HG02884 (cell line): ENCODE data around the gene FAM171A2.
"Not testable (repeated sequence)": the region's sequence is repeated elsewhere in the genome, so short reads cannot be mapped to it uniquely, and the experiment has no call there.

ENCODE experiments used
- ATAC-seq: cut with Tn5 transposase; IDR thresholded peaks from one replicate; pipeline ENCODE4 v1.9.1; 2021; ENCODE audit warnings: mild to moderate bottlenecking, moderate library complexity; ENCODE audit not compliant: unreplicated experiment

The FAM171A2 gene

GRCh38 chr17:44363613-44364159 is at the start of gene FAM171A2:
FAM171A2 (minus strand) TSS chr17:44363853; CDS start chr17:44363714, 139 bp downstream.
- ATAC-seq = no peak

GRCh38 chr17:44409309-44410028 is 45.8 kb upstream of the FAM171A2 start:
- no peak for ATAC-seq

- ATAC-seq = no peak
Measured at GRCh38 chr17:44408786-44409185, 45.1 kb upstream of the FAM171A2 start.

- no peak for ATAC-seq
Measured at GRCh38 chr17:44402564-44403172, 39.0 kb upstream of the FAM171A2 start.

GRCh38 chr17:44400226-44400847 is 36.7 kb upstream of the FAM171A2 start:
- no peak for ATAC-seq

GRCh38 chr17:44398692-44399691 is 35.3 kb upstream of the FAM171A2 start:
- ATAC-seq = no peak

GRCh38 chr17:44397479-44398440 is 34.1 kb upstream of the FAM171A2 start:
- ATAC-seq = no peak

- no peak for ATAC-seq
Measured at GRCh38 chr17:44396946-44397345, 33.3 kb upstream of the FAM171A2 start.

- no peak for ATAC-seq
Measured at GRCh38 chr17:44394833-44395232, 31.2 kb upstream of the FAM171A2 start.

GRCh38 chr17:44394112-44394511 is 30.5 kb upstream of the FAM171A2 start:
- ATAC-seq = not testable (repeated sequence)

GRCh38 chr17:44390250-44390870 is 26.7 kb upstream of the FAM171A2 start:
- no peak for ATAC-seq

GRCh38 chr17:44389723-44390202 is 26.1 kb upstream of the FAM171A2 start:
- ATAC-seq = no peak

- no peak for ATAC-seq
Measured at GRCh38 chr17:44389281-44389680, 25.6 kb upstream of the FAM171A2 start, which contains the start of gene ITGA2B. ITGA2B (minus strand) TSS chr17:44389649; CDS start chr17:44389473, 176 bp downstream.

GRCh38 chr17:44387804-44388203 is 24.2 kb upstream of the FAM171A2 start:
- no peak for ATAC-seq

- no peak for ATAC-seq
Measured at GRCh38 chr17:44386182-44386525, 22.5 kb upstream of the FAM171A2 start.

- ATAC-seq = no peak
Measured at GRCh38 chr17:44385287-44386181, 21.9 kb upstream of the FAM171A2 start.

GRCh38 chr17:44384823-44385286 is 21.2 kb upstream of the FAM171A2 start:
- no peak for ATAC-seq
